ENCODE results near the gene SNAP91.
"Not testable (repeated sequence)": the region's sequence is repeated elsewhere in the genome, so short reads cannot be mapped to it uniquely, and the experiment has no call there.

Gene SNAP91

GRCh38 chr6:83629908-83630307 lies 79.0 kb downstream of the SNAP91 start:
- not testable (repeated sequence) for H3K14ac ChIP-seq (ENCODE audit: low read length in 2 of 2); H2BK12ac ChIP-seq (ENCODE audit: low read length in 2 of 2); H3K23ac ChIP-seq (ENCODE audit: low read length in 2 of 2); H3K4ac ChIP-seq (ENCODE audit: low read depth in 1 of 2, low read length in 2 of 2); H3K4me3 ChIP-seq (ENCODE audit: insufficient read depth in 1 of 2, low read depth in 1 of 2, low read length in 2 of 2); H4K91ac ChIP-seq (ENCODE audit: low read length); H3K27me3 ChIP-seq (ENCODE audit: control insufficient read depth in 1 of 2, insufficient read depth in 1 of 2, low read length in 2 of 2); H4K8ac ChIP-seq (ENCODE audit: low read length); H3K4me2 ChIP-seq (ENCODE audit: low read length, poor library complexity, severe bottlenecking); H3K9me3 ChIP-seq (ENCODE audit: control insufficient read depth, low read length); H3K9ac ChIP-seq (ENCODE audit: low read length); DNase-seq; H2BK15ac ChIP-seq (ENCODE audit: low read depth, poor library complexity, severe bottlenecking); H2BK120ac ChIP-seq (ENCODE audit: low read depth, low read length); H2BK5ac ChIP-seq (ENCODE audit: low read depth, low read length, poor library complexity, severe bottlenecking); H3K36me3 ChIP-seq (ENCODE audit: control insufficient read depth in 1 of 2, insufficient read depth in 2 of 2, low read depth in 1 of 2, low read length in 2 of 2); H3K27ac ChIP-seq (ENCODE audit: low read length, poor library complexity, severe bottlenecking); H3K79me1 ChIP-seq (replicated peaks; ENCODE audit: low read length, poor library complexity, severe bottlenecking); H3K4me1 ChIP-seq (ENCODE audit: control insufficient read depth, insufficient read depth, low read depth, low read length); H2AK5ac ChIP-seq (ENCODE audit: low read length, severe bottlenecking); H3K18ac ChIP-seq (ENCODE audit: low read depth in 1 of 2, low read length in 2 of 2); H2AFZ ChIP-seq (ENCODE audit: low read depth, low read length)
- WGBS: 90% methylated on average over 4 of the region's 4 CpGs

- WGBS: 68% methylated on average over 4 of the region's 6 CpGs
Measured at GRCh38 chr6:83615025-83615999, 93.6 kb downstream of the SNAP91 start.

GRCh38 chr6:83613378-83613777 lies 95.5 kb downstream of the SNAP91 start:
- H3K14ac ChIP-seq (ENCODE audit: low read length in 2 of 2): no peak overlapping the region
- no peak overlapping the region for H3K4me2 ChIP-seq (ENCODE audit: low read length, poor library complexity, severe bottlenecking)
- no peak overlapping the region for H2AFZ ChIP-seq (ENCODE audit: low read depth, low read length)
- H2BK12ac ChIP-seq (ENCODE audit: low read length in 2 of 2): no peak overlapping the region
- no peak overlapping the region for H3K4ac ChIP-seq (ENCODE audit: low read depth in 1 of 2, low read length in 2 of 2)
- no peak overlapping the region for H4K8ac ChIP-seq (ENCODE audit: low read length)
- H3K36me3 ChIP-seq (ENCODE audit: control insufficient read depth in 1 of 2, insufficient read depth in 2 of 2, low read depth in 1 of 2, low read length in 2 of 2): no peaks in the 10 kb centered on the region
- H2AK5ac ChIP-seq (ENCODE audit: low read length, severe bottlenecking): no peak overlapping the region
- H3K79me1 ChIP-seq (replicated peaks; ENCODE audit: low read length, poor library complexity, severe bottlenecking): no peaks in the 10 kb centered on the region
- H3K23ac ChIP-seq (ENCODE audit: low read length in 2 of 2): no peak overlapping the region
- H2BK120ac ChIP-seq (ENCODE audit: low read depth, low read length): no peak overlapping the region
- H3K27me3 ChIP-seq (ENCODE audit: control insufficient read depth in 1 of 2, insufficient read depth in 1 of 2, low read length in 2 of 2): no peaks in the 10 kb centered on the region
- H3K4me3 ChIP-seq (ENCODE audit: insufficient read depth in 1 of 2, low read depth in 1 of 2, low read length in 2 of 2): no peak overlapping the region
- no peak overlapping the region for H3K9ac ChIP-seq (ENCODE audit: low read length)
- H3K4me1 ChIP-seq (ENCODE audit: control insufficient read depth, insufficient read depth, low read depth, low read length): no peaks in the 10 kb centered on the region
- H3K9me3 ChIP-seq (ENCODE audit: control insufficient read depth, low read length): no peaks in the 10 kb centered on the region
- no peak overlapping the region for H4K91ac ChIP-seq (ENCODE audit: low read length)
- no peak overlapping the region for H2BK15ac ChIP-seq (ENCODE audit: low read depth, poor library complexity, severe bottlenecking)
- H2BK5ac ChIP-seq (ENCODE audit: low read depth, low read length, poor library complexity, severe bottlenecking): no peak overlapping the region
- no peak overlapping the region for H3K27ac ChIP-seq (ENCODE audit: low read length, poor library complexity, severe bottlenecking)
- DNase-seq: peak; percentile 19
- no peak overlapping the region for H3K18ac ChIP-seq (ENCODE audit: low read depth in 1 of 2, low read length in 2 of 2)
- WGBS: 33% methylated on average over 4 of the region's 4 CpGs

More at GRCh38 chr6:83615025-83615999, 93.6 kb downstream of the SNAP91 start:
- H3K14ac ChIP-seq (ENCODE audit: low read length in 2 of 2): no peak overlapping the region
- no peaks in the 10 kb centered on the region for H3K27me3 ChIP-seq (ENCODE audit: control insufficient read depth in 1 of 2, insufficient read depth in 1 of 2, low read length in 2 of 2)
- no peak overlapping the region for H3K23ac ChIP-seq (ENCODE audit: low read length in 2 of 2)
- H4K8ac ChIP-seq (ENCODE audit: low read length): no peak overlapping the region
- peak; percentile 47 for DNase-seq
- H2BK12ac ChIP-seq (ENCODE audit: low read length in 2 of 2): no peak overlapping the region
- no peak overlapping the region for H3K18ac ChIP-seq (ENCODE audit: low read depth in 1 of 2, low read length in 2 of 2)
- no peak overlapping the region for H2AK5ac ChIP-seq (ENCODE audit: low read length, severe bottlenecking)
- no peak overlapping the region for H3K4me2 ChIP-seq (ENCODE audit: low read length, poor library complexity, severe bottlenecking)
- no peak overlapping the region for H2AFZ ChIP-seq (ENCODE audit: low read depth, low read length)
- H2BK5ac ChIP-seq (ENCODE audit: low read depth, low read length, poor library complexity, severe bottlenecking): no peak overlapping the region
- H4K91ac ChIP-seq (ENCODE audit: low read length): no peak overlapping the region
- no peaks in the 10 kb centered on the region for H3K79me1 ChIP-seq (replicated peaks; ENCODE audit: low read length, poor library complexity, severe bottlenecking)
- no peak overlapping the region for H2BK120ac ChIP-seq (ENCODE audit: low read depth, low read length)
- no peaks in the 10 kb centered on the region for H3K36me3 ChIP-seq (ENCODE audit: control insufficient read depth in 1 of 2, insufficient read depth in 2 of 2, low read depth in 1 of 2, low read length in 2 of 2)
- no peaks in the 10 kb centered on the region for H3K9me3 ChIP-seq (ENCODE audit: control insufficient read depth, low read length)
- no peak overlapping the region for H3K27ac ChIP-seq (ENCODE audit: low read length, poor library complexity, severe bottlenecking)
- no peak overlapping the region for H2BK15ac ChIP-seq (ENCODE audit: low read depth, poor library complexity, severe bottlenecking)
- no peak overlapping the region for H3K4me3 ChIP-seq (ENCODE audit: insufficient read depth in 1 of 2, low read depth in 1 of 2, low read length in 2 of 2)
- H3K9ac ChIP-seq (ENCODE audit: low read length): no peak overlapping the region
- H3K4me1 ChIP-seq (ENCODE audit: control insufficient read depth, insufficient read depth, low read depth, low read length): no peaks in the 10 kb centered on the region
- no peak overlapping the region for H3K4ac ChIP-seq (ENCODE audit: low read depth in 1 of 2, low read length in 2 of 2)

- no peaks in the 10 kb centered on the region for H3K9me3 ChIP-seq (ENCODE audit: control insufficient read depth, low read length)
- 90% methylated on average over 1 of the region's 2 CpGs for WGBS
Measured at GRCh38 chr6:83609248-83609647, 99.7 kb downstream of the SNAP91 start.

More at GRCh38 chr6:83609248-83609647, 99.7 kb downstream of the SNAP91 start:
- Histone ChIP-seq H3K79me1 (replicated peaks; ENCODE audit: low read length, poor library complexity, severe bottlenecking) (no peaks in the 10 kb centered on the region), H3K27ac (ENCODE audit: low read length, poor library complexity, severe bottlenecking) (no peak overlapping the region), H3K9ac (ENCODE audit: low read length) (no peak overlapping the region), H2AK5ac (ENCODE audit: low read length, severe bottlenecking) (no peak overlapping the region), H3K4me1 (ENCODE audit: control insufficient read depth, insufficient read depth, low read depth, low read length) (no peaks in the 10 kb centered on the region), H3K14ac (ENCODE audit: low read length in 2 of 2) (no peak overlapping the region), H2BK120ac (ENCODE audit: low read depth, low read length) (no peak overlapping the region), H3K4ac (ENCODE audit: low read depth in 1 of 2, low read length in 2 of 2) (no peak overlapping the region), H3K27me3 (ENCODE audit: control insufficient read depth in 1 of 2, insufficient read depth in 1 of 2, low read length in 2 of 2) (no peaks in the 10 kb centered on the region), H4K8ac (ENCODE audit: low read length) (no peak overlapping the region), H2BK12ac (ENCODE audit: low read length in 2 of 2) (no peak overlapping the region), H2BK15ac (ENCODE audit: low read depth, poor library complexity, severe bottlenecking) (no peak overlapping the region), H3K4me3 (ENCODE audit: insufficient read depth in 1 of 2, low read depth in 1 of 2, low read length in 2 of 2) (no peak overlapping the region), H3K18ac (ENCODE audit: low read depth in 1 of 2, low read length in 2 of 2) (no peak overlapping the region), H2AFZ (ENCODE audit: low read depth, low read length) (no peak overlapping the region), H2BK5ac (ENCODE audit: low read depth, low read length, poor library complexity, severe bottlenecking) (no peak overlapping the region), H4K91ac (ENCODE audit: low read length) (no peak overlapping the region), H3K4me2 (ENCODE audit: low read length, poor library complexity, severe bottlenecking) (no peak overlapping the region), H3K23ac (ENCODE audit: low read length in 2 of 2) (no peak overlapping the region), H3K36me3 (ENCODE audit: control insufficient read depth in 1 of 2, insufficient read depth in 2 of 2, low read depth in 1 of 2, low read length in 2 of 2) (no peaks in the 10 kb centered on the region)
- no peak for DNase-seq
